Smooth muscle cell (in vitro differentiated cells): Measurements from ENCODE around the gene RRP12. TPM values are rescaled to one million over a fixed set of nuclear protein-coding genes. Genes with fewer than 3 reads are reported as not detected.

Source experiments
- DNase-seq: peaks from one replicate; lab custom pipeline; 2025; ENCODE audit not compliant: unreplicated experiment; lab: John Stamatoyannopoulos, UW
- H2AFZ ChIP-seq: fragments of 200-600 bp; sonication (generic); 2 replicates; pipeline ENCODE4 v1.6.0; 2016; ENCODE audit warnings: antibody characterized with exemption, low read depth, mild to moderate bottlenecking
- H3F3A ChIP-seq: fragments of 200-600 bp; sonication (generic); 2 replicates; pipeline ENCODE4 v1.6.0; 2017; ENCODE audit warnings: antibody characterized with exemption, low read depth
- H3K27ac ChIP-seq: fragments of 200-600 bp; sonication (generic); 2 replicates; pipeline ENCODE4 v1.5.1; 2016; ENCODE audit warnings: low read depth, mild to moderate bottlenecking
- H3K27me3 ChIP-seq: fragments of 200-600 bp; sonication (generic); 2 replicates; pipeline ENCODE4 v1.6.1; 2016; ENCODE audit warnings: low read depth, mild to moderate bottlenecking
- H3K36me3 ChIP-seq: fragments of 200-600 bp; sonication (generic); 2 replicates; pipeline ENCODE4 v1.5.1; 2016; ENCODE audit warnings: low read depth
- H3K4me1 ChIP-seq: fragments of 200-600 bp; sonication (generic); 2 replicates; pipeline ENCODE4 v1.5.1; 2016; ENCODE audit warnings: low read depth
- H3K4me2 ChIP-seq: fragments of 200-600 bp; sonication (generic); 2 replicates; pipeline ENCODE4 v1.6.0; 2016; ENCODE audit warnings: mild to moderate bottlenecking
- H3K4me3 ChIP-seq: fragments of 200-600 bp; sonication (generic); 2 replicates; pipeline ENCODE4 v1.5.1; 2016; ENCODE audit warnings: mild to moderate bottlenecking
- H3K79me2 ChIP-seq: fragments of 200-600 bp; sonication (generic); 2 replicates; pipeline ENCODE4 v1.6.0; 2016; ENCODE audit warnings: low read depth, mild to moderate bottlenecking
- H3K9ac ChIP-seq: fragments of 200-600 bp; sonication (generic); 2 replicates; pipeline ENCODE4 v1.6.0; 2016; ENCODE audit warnings: low read depth
- H3K9me3 ChIP-seq: fragments of 200-600 bp; sonication (generic); replicated peaks from 2 replicates; pipeline ENCODE4 v1.5.1; 2016; ENCODE audit warnings: low read depth
- H4K20me1 ChIP-seq: fragments of 200-600 bp; sonication (generic); 2 replicates; pipeline ENCODE4 v1.6.0; 2016; ENCODE audit warnings: low read depth
- WGBS: methylation state at CpG from one replicate; pipeline ENCODE4 v1.1.7; 2016; ENCODE audit warnings: low lambda C conversion rate; 5-methylcytosine and 5-hydroxymethylcytosine counted together
- polyA plus RNA-seq: library from polyadenylated mRNA; unstranded; fragments of >200 nt; fragmentation: Nextera tagmentation; extraction: Ambion mirVana; gene quantifications from 2 replicates; pipeline ENCODE4 v1.2.1, GENCODE V29; 2016
- total RNA-seq: library from RNA; depleted of rRNA; stranded (reverse); fragments of >200 nt; gene quantifications from 2 replicates; pipeline ENCODE4 v1.2.3, GENCODE V29; 2014
- TF ChIP-seq, protein P1 (sequence below): fragments of 200-600 bp; sonication (generic); IDR thresholded peaks from 2 replicates; pipeline ENCODE4 v1.5.1; 2017; ENCODE audit warnings: borderline replicate concordance, mild to moderate bottlenecking, antibody characterized with exemption; ENCODE audit not compliant: insufficient read depth, poor library complexity, severe bottlenecking

The RRP12 gene
- total and polyA plus RNA-seq, 2 experiments from 2014 or later = 14.1 to 18.8 TPM

DNA sequence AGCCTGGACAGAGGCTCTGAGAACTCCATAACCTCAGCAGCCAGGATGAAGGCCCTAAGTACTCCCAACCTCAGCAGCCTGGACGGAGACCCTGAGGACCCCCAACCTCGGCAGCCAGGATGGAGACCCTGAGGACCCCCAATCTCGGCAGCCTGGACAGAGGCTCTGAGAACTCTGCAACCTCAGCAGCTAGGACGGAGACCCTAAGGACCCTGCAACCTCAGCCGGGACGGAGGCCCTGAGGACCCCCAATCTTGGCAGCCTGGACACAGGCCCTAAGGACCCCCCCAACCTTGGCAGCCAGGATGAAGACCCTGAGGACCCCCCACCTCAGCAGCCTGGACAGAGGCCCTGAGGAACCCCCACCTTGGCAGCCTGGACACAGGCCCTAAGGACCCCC, 16.5 kb downstream of the RRP12 start:
- DNase-seq = no peak
- H3K27me3 ChIP-seq = no peaks in the 10 kb centered on the region
- no peaks in the 10 kb centered on the region for H4K20me1 ChIP-seq
- H3K4me1 ChIP-seq = no peaks in the 10 kb centered on the region
- no peak overlapping the region for H3K9ac ChIP-seq
- H3F3A ChIP-seq = no peaks in the 10 kb centered on the region
- no peak overlapping the region for H3K4me3 ChIP-seq
- H2AFZ ChIP-seq = no peak overlapping the region
- 96% methylated on average over 6 of the region's 6 CpGs for whole genome bisulfite sequencing
- H3K4me2 ChIP-seq = no peak overlapping the region
- TF ChIP-seq, protein P1, sequence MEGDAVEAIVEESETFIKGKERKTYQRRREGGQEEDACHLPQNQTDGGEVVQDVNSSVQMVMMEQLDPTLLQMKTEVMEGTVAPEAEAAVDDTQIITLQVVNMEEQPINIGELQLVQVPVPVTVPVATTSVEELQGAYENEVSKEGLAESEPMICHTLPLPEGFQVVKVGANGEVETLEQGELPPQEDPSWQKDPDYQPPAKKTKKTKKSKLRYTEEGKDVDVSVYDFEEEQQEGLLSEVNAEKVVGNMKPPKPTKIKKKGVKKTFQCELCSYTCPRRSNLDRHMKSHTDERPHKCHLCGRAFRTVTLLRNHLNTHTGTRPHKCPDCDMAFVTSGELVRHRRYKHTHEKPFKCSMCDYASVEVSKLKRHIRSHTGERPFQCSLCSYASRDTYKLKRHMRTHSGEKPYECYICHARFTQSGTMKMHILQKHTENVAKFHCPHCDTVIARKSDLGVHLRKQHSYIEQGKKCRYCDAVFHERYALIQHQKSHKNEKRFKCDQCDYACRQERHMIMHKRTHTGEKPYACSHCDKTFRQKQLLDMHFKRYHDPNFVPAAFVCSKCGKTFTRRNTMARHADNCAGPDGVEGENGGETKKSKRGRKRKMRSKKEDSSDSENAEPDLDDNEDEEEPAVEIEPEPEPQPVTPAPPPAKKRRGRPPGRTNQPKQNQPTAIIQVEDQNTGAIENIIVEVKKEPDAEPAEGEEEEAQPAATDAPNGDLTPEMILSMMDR = no peak
- H3K27ac ChIP-seq = no peak overlapping the region
- H3K79me2 ChIP-seq = no peaks in the 10 kb centered on the region
- no peaks in the 10 kb centered on the region for H3K9me3 ChIP-seq
- peaks cover 4% of the 10 kb centered on the region for H3K36me3 ChIP-seq

DNA sequence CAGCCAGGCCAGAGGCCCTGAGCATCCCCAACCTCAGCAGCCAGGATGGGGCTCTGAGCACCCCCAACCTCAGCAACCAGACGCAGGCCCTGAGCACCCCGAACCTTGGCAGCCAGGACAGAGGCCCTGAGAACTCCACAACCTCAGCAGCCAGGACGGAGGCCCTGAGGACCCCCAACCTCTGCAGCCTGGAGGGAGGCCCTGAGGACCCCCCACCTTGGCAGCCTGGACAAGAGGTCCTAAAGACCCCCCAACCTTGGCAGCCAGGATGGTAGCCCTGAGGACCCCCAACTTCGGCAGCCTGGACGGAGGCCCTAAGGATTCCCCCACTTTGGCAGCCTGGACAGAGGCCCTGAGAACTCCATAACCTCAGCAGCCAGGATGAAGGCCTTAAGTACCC, 17.0 kb downstream of the RRP12 start:
- TF ChIP-seq, protein P1 = no peak
- Histone ChIP-seq H3K9ac (no peak overlapping the region), H3K9me3 (no peaks in the 10 kb centered on the region), H3K27me3 (no peaks in the 10 kb centered on the region), H3K4me1 (no peaks in the 10 kb centered on the region), H2AFZ (no peak overlapping the region), H3K36me3 (peaks cover 4% of the 10 kb centered on the region), H3K4me3 (no peak overlapping the region), H3K79me2 (no peaks in the 10 kb centered on the region), H3K27ac (no peak overlapping the region), H3F3A (no peaks in the 10 kb centered on the region), H4K20me1 (no peaks in the 10 kb centered on the region), H3K4me2 (no peak overlapping the region)
- DNase-seq = no peak
- WGBS = 98% methylated on average over 5 of the region's 5 CpGs

DNA sequence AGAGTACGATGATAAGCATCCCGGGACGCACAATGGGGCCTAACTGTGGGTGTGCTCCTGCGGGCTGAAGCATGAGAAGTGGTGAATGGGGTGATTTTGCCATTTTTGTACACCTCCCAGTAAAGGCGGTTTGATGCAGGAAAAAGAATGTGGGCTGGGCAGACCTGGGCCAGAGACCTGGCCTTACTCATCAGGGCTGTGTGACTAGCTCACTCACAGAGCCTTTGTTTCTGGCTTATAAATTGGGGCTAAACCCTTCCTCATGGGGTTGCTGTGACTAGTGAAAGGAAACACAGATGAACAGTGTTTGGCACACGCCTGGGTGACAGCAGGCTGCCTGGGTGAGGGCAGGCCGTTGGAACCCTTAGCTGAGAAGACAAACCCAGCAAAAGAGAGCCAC, 18.0 kb downstream of the RRP12 start:
- Histone ChIP-seq H3K9ac (no peak overlapping the region), H3K4me1 (no peaks in the 10 kb centered on the region), H3K4me3 (no peak overlapping the region), H3K4me2 (no peak overlapping the region), H3K9me3 (no peaks in the 10 kb centered on the region), H3K27ac (no peak overlapping the region), H3F3A (no peaks in the 10 kb centered on the region), H3K79me2 (no peaks in the 10 kb centered on the region), H2AFZ (no peak overlapping the region), H4K20me1 (no peaks in the 10 kb centered on the region), H3K36me3 (peaks cover 4% of the 10 kb centered on the region), H3K27me3 (no peaks in the 10 kb centered on the region)
- WGBS = 94% methylated on average over 7 of the region's 7 CpGs
- DNase-seq = no peak
- TF ChIP-seq, protein P1 = no peak

DNA sequence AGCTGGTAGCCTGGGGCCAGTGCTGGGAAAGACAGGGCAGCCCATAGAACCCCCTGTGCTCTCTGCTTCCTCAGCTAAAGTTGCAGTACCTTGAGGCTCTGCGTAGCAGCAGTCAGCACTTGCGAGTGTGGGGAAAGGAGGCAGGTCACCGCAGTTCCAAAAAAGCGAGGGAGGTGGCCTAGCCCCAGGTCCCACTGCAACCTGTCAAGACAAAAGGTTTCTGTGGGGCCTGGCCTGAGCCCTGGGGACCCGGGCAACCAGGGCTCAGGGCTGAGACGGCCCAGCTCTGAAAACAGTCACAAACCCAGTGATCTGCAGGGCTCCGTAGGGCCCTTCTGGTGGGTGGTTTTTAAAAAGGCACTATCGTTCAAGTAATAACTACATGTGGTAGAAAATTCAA, 19.5 kb downstream of the RRP12 start:
- Histone ChIP-seq H3K9me3 (no peaks in the 10 kb centered on the region), H3K4me1 (no peaks in the 10 kb centered on the region), H3K4me2 (no peak overlapping the region), H2AFZ (no peak overlapping the region), H3K79me2 (no peaks in the 10 kb centered on the region), H4K20me1 (no peaks in the 10 kb centered on the region), H3K9ac (no peak overlapping the region), H3K4me3 (no peak overlapping the region), H3F3A (no peaks in the 10 kb centered on the region), H3K36me3 (peaks cover 4% of the 10 kb centered on the region), H3K27ac (no peak overlapping the region), H3K27me3 (no peaks in the 10 kb centered on the region)
- no peak for DNase-seq
- TF ChIP-seq, protein P1 = no peak
- WGBS = 91% methylated on average over 8 of the region's 8 CpGs
